HG02623 (cell line): Measurements from ENCODE around the gene TOP2A.

Experiments
- ATAC-seq: cut with Tn5 transposase; IDR thresholded peaks from one replicate; pipeline ENCODE4 v1.9.1; 2021; ENCODE audit warnings: moderate library complexity; ENCODE audit not compliant: unreplicated experiment

TOP2A gene

DNA sequence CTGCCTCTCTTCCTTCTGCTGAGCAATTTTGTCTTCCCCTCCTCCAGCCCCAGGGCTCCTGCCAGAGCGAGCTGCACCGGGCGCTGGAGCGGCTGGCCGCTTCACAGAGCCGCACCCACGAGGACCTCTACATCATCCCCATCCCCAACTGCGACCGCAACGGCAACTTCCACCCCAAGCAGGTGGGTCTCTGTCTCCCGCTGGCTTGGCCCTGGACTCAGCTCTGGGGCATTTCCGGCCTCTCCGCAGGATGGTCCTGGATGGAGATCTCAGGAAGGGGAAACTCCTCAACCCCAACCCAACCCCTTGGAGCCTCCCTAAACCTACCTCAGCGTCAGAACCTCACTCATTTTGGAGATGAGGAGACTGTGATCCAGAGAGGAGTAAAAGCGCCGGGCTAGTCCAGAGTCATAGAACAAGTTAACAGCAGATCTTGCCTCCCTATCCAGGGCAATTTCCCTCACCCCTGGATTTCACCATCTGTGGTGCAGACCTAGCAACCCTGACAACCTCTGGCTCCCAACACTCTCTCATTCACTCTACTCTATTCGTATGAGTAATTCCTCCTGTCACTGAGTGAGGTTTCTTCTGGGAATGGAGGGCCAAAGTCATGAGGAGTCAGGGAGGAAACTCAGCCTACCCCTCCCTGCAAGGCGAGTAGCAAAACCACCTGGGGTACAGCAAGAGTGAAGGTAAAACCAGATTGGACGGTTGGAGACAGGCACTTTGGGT lies 36.4 kb upstream of the TOP2A start:
- no peak for ATAC-seq

DNA sequence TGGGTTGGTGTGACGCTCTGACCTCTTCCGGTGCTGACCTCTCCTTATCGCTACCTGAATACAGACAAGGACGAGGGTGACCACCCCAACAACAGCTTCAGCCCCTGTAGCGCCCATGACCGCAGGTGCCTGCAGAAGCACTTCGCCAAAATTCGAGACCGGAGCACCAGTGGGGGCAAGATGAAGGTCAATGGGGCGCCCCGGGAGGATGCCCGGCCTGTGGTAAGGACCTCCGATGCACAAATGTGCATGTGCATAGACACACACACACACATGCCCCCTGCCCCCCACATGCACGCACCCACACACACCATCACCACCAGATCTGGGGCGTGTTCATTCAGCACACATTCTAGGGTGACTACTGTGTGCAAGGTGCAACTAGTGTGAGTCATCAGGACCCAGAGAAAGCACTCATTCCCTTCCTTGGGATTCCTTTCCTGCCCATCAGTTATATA lies 35.3 kb upstream of the TOP2A start:
- ATAC-seq, result no peak

DNA sequence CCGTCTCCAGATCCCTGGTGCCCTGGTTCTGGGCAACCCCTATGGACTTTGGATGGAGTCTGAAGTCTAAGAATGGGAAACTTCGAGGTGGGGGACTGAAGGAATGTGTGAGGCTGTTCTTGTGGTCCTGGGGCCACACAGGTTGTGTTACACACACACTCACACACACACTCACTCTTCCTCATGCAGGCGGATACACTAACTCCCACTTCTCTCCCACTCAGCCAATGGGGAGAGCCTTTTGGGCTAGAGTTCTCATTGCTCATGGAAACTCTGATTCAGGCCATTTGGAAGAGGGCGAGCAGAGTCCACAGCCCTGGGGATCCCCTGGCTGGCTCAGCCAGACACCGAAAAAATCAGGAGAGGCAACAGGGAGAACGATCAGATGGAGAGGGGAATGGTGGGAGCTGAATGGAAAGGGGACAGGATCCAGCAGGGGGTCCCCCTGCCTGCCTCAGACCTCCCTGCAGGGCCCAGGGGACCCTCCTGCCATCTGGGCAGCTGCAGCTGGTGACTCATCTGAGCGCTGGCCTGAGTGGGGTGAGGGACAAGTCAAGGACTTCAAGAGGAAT lies 34.6 kb upstream of the TOP2A start:
- ATAC-seq, result no peak

DNA sequence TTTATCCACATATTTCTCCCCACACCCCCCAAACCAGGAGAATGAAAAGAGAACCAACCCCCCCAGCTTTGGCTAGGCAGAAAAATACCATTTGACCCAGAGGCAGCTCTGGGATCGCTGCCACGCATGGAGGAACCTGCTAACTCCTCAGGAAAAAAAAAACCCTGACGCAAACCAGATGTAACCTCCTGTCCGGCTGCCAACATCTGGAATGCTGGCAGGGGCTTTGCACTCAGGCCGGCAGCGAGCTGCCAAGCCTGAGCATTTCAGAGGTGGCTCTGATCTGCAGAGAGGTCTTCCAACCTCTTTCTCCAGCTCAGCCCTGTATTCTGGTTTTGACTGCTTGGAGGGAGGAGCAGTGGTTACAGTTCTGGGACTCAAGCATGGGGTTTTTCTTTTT lies 33.7 kb upstream of the TOP2A start:
- ATAC-seq, result no peak

DNA sequence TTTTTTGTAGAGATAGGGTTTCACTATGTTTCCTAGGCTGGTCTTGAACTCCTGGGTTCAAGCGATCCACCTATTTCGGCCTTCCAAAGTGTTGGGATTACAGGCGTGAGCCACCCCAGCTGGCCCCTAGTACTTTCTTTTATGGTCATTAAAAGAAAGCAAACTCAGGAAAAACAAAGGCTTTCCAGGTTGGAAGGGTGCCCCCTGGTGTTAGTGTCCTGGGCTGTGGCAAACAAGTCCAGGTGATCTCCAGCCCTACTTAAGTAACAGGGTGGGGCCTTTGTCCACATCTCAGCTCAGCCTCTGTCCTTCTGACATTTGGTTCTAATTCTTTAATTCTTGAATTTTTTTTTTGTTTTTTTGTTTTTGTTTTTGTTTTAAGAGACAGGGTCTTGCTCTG lies 32.5 kb upstream of the TOP2A start:
- ATAC-seq, result no peak

DNA sequence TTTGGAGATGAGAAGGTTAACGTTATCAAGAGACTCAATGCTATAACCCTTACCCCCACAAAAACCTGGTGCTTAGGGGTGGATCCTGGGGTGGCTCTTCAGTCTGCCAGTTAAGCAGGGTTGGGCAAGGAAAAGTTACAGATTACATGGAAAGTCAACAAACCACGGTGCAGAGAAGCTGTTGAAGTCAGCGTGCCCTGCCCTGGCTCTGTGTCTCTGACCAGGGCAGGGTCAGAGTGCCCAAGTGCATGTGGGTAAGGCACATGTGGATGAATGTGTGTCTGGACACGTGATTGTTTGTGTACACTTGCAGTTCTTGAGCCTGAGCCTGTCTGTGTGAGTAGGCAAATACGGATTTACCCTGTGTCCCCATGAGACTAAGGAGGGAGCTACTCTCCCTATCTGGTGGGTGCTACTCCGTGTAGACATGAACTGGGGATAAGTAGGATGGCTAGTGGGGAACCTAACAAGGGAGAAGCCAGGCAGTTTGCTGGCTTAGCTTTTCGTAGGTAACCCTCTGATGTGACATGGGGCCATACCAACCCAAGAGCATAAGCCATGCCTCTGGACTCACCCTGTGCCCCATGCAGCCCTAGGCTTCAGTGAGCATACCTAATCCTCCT lies 31.1 kb upstream of the TOP2A start:
- no peak for ATAC-seq

DNA sequence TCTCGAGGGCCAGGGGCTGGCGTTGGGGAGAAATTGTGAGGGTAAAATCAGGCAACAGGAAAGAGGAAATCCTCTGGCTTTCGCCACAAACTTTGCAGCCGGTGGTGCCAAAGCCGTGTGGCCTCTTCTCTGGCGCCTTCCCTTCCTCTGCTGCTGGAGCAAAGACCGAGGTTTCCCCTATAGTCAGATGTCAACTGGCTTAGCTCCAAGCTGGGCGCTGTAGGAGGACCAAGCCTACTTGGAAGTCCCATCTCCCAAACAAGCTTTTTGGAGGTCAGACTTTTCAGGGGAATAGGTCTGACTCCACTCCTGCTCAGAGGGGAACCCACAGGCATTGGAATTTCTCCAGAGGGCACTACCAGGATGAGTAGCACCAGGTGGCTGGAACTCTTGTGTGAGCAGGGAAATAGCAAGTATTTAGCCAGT lies 30.5 kb upstream of the TOP2A start:
- no peak for ATAC-seq

DNA sequence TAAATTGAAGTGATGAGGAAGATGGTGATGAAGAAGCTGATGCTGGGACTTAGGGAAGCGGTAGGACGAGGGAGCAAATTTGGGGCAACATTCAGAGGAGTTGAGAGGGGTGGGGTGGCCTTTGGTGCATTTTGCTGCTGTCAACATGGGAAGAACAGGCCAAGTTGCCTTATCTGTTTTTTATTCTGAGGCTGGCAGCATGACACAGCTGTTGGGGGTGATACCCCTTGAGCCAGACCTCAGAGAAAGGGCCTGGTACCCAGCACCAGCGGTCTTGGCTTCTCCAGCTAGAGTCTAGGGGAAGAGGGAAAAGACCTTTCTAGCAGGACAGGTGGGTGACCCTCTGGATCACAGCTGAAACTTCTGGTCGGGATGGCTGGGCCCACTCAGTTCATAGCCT lies 30.1 kb upstream of the TOP2A start:
- ATAC-seq, result no peak

DNA sequence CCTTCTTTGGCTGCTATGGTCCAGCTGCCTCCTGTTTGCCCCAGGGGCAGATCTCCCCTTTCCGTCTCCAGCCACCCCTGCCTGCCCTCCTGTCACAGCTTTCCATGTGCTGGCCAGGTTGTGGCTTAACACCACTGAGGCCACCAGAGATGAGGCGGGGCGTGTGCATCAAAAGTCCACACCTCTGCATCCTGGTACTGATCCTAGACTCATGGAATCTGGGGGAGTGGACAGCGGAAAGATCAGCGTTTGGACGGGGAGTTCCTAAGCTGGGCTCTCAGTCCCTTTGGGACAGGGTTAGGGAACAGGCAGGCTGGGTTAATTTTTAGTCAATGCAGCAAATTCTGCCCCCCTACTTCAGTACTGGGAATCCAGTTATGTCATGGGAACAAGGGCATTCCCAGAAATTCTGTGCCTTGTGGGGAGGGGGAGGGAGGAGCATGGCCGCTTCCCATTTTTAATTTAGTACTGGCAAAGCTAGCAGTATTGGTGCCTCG lies 29.5 kb upstream of the TOP2A start:
- no peak for ATAC-seq

DNA sequence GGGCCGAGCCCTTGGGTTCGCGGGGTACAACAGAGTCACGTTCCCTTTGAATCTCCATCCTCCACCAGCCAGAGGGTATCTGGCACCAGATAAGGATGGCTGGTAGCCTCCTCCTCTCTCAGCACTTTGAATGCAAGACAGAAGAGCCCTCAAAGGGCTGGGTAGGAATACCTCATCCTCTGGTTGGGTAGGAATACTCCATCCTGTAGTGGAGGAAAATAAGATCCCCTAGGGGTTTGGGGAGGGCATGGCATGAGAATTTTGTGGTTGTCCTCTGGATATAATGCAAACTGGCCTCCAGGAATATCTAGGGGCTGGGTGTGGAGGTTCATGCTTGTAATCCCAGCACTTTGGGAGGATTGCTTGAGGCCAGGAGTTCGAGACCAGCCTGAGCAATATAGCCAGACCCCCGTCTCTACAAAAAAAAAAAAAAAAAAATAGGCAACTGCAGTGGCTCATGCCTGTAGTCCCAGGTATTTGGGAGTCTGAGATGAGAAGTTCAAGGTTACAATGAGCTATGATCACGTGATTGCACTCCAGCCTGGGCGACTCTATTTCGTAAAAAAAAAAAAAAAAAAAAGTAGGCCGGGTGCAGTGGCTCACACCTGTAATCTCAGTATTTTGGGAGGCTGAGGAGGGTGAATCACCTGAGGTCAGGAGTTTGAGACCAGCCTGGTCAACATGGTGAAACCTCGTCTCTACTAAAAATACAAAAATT lies 28.2 kb upstream of the TOP2A start:
- ATAC-seq, result no peak

DNA sequence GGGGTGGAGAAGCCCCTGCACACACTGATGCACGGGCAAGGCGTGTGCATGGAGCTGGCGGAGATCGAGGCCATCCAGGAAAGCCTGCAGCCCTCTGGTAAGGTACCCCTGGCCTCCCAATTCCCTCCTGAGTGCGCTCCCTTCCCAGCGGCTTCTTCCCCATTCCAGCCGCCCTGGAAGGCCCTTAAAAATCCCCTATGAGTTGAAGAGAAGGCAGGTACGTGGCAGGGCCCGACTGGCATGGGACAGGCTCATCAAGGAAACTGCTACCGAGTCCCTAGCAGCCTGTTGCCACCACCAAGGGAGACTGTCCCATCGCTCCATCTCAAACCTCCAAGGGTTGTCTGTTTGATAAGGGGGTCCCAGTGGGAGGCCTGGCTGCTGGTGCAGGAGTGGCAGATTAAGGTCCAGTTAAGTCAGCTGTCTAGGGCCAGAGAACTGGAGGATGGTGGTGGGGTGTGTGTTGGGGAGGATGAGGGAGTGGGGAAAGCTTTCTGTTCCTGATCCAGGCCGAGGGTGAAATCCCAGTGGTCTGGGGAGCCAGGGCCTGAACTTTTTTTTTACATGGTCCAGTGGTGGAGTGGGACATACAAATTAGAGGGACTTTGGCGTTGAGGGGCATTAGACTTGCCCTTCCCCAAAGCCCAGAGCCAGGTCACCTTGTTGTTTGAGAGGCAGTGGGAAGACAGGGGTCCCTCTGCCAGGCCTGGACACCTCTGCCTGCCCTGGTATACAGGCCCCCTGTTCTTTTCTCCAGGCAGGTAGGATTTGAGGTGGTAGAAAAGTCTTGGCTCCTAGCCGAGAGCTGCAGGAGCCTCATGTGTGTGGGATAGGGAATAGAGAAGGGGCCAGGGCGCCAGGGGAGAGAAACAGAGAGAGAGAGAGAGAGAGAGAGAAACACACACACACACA lies 26.5 kb upstream of the TOP2A start:
- ATAC-seq, result no peak

DNA sequence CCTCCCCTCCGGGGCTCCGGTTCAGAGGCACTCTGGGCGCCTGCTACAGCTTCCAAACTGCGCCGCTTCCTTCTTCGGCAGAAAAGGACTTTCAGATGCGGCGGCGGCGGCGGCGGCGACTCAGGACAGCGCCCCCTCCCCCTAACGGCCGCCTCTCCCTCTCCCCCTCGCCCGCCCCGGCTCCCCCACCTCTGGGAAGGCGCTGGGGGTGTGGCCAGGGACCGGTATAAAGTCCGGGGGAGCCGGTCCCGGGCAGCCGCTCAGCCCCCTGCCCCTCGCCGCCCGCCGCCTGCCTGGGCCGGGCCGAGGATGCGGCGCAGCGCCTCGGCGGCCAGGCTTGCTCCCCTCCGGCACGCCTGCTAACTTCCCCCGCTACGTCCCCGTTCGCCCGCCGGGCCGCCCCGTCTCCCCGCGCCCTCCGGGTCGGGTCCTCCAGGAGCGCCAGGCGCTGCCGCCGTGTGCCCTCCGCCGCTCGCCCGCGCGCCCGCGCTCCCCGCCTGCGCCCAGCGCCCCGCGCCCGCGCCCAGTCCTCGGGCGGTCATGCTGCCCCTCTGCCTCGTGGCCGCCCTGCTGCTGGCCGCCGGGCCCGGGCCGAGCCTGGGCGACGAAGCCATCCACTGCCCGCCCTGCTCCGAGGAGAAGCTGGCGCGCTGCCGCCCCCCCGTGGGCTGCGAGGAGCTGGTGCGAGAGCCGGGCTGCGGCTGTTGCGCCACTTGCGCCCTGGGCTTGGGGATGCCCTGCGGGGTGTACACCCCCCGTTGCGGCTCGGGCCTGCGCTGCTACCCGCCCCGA lies 25.7 kb upstream of the TOP2A start, which contains the start of gene IGFBP4:
Gene IGFBP4 (plus strand): TSS at position 255 of the 792 bp plus-strand sequence. CDS start 286 bp downstream, at position 541.
- no peak for ATAC-seq

DNA sequence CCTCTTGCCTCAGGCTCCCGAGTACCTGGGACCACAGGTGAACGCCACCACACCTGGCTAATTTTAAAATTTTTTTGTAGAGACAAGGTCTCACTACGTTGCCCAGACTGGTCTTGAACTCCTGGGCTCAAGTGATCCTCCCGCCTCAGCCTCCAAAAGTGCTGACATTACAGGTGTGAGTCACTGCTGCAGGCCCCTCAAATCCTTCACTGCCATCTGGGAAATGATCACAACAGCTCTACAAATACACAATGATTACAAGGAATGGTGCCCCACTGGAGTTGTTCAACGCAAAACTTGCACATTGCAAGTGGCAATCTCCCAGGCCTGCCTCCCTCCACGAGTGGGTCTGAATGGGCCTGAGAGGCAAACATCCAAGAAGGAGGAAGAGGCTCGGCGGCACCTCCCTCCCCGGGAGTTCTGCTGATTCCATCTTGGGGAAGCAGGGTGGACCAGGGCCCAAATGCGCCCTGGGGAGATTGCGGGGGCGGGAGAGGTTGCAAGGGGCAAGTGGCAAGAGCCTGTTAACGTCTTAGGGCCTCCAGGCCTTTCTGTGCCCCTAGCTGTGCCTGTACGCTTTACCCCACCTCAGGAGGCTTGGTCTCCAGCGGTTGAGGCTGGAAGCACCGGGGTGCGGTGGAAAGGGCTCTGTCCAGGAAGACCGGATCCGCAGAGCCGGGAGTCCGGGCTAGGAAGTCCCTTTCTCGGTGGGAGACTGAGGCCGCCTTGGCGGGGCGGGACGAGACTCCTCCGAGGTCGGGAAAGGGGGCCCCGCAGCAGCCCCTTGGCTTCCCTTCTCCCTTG lies 24.9 kb upstream of the TOP2A start:
- no peak for ATAC-seq

DNA sequence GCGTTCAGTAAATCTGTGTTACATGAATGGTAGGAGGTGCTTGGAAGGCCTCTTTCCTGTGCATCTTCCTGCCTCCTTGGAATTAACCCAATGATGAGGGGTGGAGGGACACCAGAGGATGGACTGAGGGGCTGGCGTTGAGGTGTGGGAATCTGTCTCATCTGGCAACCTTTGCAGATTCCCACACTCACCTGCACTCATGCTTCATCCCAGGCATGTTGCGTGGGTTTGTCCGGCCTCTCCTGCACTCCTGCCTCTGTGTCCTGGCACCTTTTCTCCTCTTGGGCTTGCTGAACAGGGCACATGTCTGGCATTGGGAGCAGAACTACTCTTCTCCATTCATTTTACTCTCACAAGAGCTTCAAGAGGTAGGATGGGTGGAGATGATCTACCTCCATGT lies 22.5 kb upstream of the TOP2A start:
- no peak for ATAC-seq

DNA sequence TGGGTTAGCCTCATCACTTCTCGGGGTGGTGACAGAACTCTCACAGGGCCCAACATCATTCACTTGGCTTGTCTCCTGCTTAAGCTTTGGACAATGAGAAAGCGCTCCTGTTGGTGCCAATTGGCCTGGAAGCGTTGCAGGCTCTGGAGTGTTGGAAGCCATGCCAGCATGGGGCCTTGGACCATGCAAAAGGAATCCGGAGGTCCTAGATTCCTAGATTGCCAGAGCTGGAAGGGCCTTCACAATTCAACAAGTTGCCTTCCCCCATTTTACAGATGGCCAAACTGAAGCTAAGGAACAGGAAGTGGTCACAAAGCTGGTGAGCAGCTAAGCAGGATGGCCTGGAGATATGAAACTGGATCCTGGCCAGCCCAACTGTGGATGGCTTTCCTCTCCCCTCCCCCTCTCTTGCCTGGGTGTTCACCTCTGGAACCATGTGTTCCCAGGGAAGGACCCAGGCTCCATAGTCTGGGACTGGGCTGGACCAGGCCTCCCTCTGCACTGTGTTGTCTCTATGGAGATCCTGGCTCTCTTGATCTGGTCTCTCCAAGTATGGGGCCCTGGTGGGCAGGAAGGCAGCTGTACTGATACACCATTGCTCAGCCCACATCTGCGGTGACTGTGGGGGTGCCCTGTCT lies 19.5 kb upstream of the TOP2A start:
- no peak for ATAC-seq

DNA sequence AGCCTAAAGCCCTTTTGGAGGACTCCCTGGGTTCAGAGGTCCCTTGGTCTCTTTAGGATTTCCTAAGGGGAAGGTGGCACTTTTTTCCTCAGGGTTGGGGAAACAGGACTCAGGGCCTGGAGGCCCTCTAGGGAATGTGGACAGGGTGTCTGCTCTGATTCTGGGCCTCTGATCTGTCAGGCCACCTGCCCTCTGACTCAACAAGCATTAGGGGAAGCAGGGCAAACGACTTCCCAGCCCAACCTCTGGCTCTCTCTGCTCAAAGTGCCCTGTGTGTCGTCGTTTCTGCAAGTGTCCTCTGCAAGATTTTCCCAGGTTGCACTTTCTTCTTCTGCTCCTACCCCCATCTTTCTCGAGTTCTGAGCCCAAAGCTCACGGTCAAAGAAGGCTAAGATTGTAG lies 18.9 kb upstream of the TOP2A start:
- no peak for ATAC-seq

DNA sequence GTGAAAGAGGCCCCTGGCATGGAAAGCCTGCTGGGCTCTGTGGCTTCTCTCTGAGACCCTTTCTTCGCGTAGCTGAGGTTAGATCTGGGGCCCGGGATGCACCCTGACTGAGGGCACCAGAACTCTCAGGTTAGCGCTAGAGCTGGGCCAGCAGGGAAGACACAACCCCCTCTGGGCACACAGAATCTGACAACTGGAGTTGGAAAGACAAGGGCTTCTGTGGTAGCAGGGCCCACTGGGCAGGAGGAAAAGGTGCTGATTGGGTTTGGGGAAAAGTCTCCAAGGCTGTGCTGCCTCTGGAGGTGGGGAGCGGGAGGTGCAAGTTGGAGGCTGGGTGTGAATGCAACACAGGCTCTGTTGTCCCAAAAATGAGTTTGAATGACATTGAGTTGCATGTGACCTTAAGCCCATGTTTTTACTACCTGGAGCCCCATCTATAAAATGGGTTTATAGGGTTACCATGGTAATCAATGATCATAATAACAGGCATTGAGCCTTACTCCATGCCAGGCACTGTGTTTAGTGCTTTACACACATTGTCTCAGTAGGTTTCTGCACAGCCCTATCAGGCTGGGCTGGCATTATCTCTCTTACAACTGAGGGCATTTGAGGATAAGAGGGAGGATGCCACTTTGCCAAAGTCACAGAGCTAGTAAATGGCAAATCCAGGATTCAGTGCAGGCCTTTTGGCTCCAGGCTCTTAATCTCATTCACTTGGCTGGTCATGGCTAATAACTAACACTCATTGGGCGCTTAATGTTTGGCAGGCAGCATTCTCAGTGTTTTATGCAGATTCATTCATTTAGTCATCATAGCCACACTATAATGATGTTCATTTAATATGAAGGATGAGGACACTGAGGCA lies 16.1 kb upstream of the TOP2A start:
- no peak for ATAC-seq
